Caco-2 (cell line): ENCODE measurements around the gene CBX4. TPM values are rescaled to one million over a fixed set of nuclear protein-coding genes. Genes with fewer than 3 reads are reported as not detected.

Experiments
- BruUV-seq: library from RNA; stranded (reverse); fragments of 400-500 nt; replicated peaks from 2 replicates; lab custom pipeline; 2021; lab: Mats Ljungman, UMichigan
- CTCF ChIA-PET: fragments of 300-600 bp; sonication (Branson Sonifier 250); formaldehyde crosslinking; loops from one replicate; lab custom pipeline; 2022; ENCODE audit warnings: antibody characterized with exemption; lab: Charles Lee
- POLR2A ChIA-PET: fragments of 300-600 bp; sonication (Branson Sonifier 250); formaldehyde crosslinking; loops from one replicate; lab custom pipeline; 2022; ENCODE audit warnings: antibody characterized with exemption; lab: Charles Lee
- DNase-seq, 2 experiments: peaks; one replicate each; pipeline versions ENCODE4 v3.0.0 to v3.0.0-alpha.2; 2020 to 2022
- H3K27me3 ChIP-seq: replicated peaks from 2 replicates; pipeline ENCODE4 v1.6.0; 2011; ENCODE audit warnings: low read length; ENCODE audit not compliant: control insufficient read depth, insufficient read depth
- H3K36me3 ChIP-seq: 2 replicates; pipeline ENCODE4 v1.5.1; 2011; ENCODE audit warnings: low read length; ENCODE audit not compliant: control insufficient read depth, insufficient read depth
- H3K4me1 ChIP-seq: fragments of 250-450 bp; sonication (Bioruptor Pico); 2 replicates; pipeline ENCODE4 v1.5.1; 2020; ENCODE audit warnings: mild to moderate bottlenecking
- H3K4me3 ChIP-seq: 2 replicates; pipeline ENCODE4 v1.5.1; 2011; ENCODE audit warnings: low read depth, mild to moderate bottlenecking, control low read depth, low read length
- H3K9me3 ChIP-seq: fragments of 250-450 bp; sonication (Bioruptor Pico); 2 replicates; pipeline ENCODE4 v1.5.1; 2020; ENCODE audit warnings: mild to moderate bottlenecking, moderate library complexity
- H3K27ac Mint-ChIP-seq: one replicate; pipeline ENCODE4 v1.8.0; 2022; ENCODE audit warnings: mixed read lengths; ENCODE audit not compliant: unreplicated experiment
- H3K27me3 Mint-ChIP-seq: one replicate; pipeline ENCODE4 v1.8.0; 2022; ENCODE audit warnings: mixed read lengths; ENCODE audit not compliant: insufficient read depth, unreplicated experiment
- H3K36me3 Mint-ChIP-seq: one replicate; pipeline ENCODE4 v1.8.0; 2022; ENCODE audit warnings: mild to moderate bottlenecking, mixed read lengths; ENCODE audit not compliant: insufficient read depth, unreplicated experiment
- H3K4me1 Mint-ChIP-seq: one replicate; pipeline ENCODE4 v1.8.0; 2022; ENCODE audit warnings: low read depth, mixed read lengths; ENCODE audit not compliant: unreplicated experiment
- H3K4me3 Mint-ChIP-seq: one replicate; pipeline ENCODE4 v1.8.0; 2022; ENCODE audit warnings: mild to moderate bottlenecking, moderate library complexity, mixed read lengths; ENCODE audit not compliant: unreplicated experiment
- H3K9me3 Mint-ChIP-seq: one replicate; pipeline ENCODE4 v1.8.0; 2022; ENCODE audit warnings: mixed read lengths; ENCODE audit not compliant: unreplicated experiment
- intact Hi-C: fragments of 100-400 bp; cut with micrococcal nuclease; formaldehyde crosslinking; loops from one replicate; pipeline ENCODE4 v1.10.0; 2022; ENCODE audit not compliant: unreplicated experiment
- total RNA-seq: library from RNA; stranded (reverse); gene quantifications from 2 replicates; pipeline ENCODE4 v1.2.3, GENCODE V29; 2022
- TF ChIP-seq, protein P1 (sequence below), 2 experiments: fragments of 200-600 bp in 1 of 2; IDR thresholded peaks; 1 replicate in 1 of 2; 2 replicates in 1 of 2; pipeline versions ENCODE4 v1.5.1 to v1.8.0; 2011 to 2022; ENCODE audit warnings: antibody characterized with exemption in 1 of 2, control low read depth in 1 of 2, inconsistent platforms in 1 of 2, low read depth in 1 of 2, low read length in 1 of 2, mild to moderate bottlenecking in 1 of 2, moderate library complexity in 1 of 2; ENCODE audit not compliant: insufficient read depth in 1 of 2, severe bottlenecking in 1 of 2, unreplicated experiment in 1 of 2

Gene CBX4
- total RNA-seq, 1 experiment from 2014 or later = 114 TPM

DNA sequence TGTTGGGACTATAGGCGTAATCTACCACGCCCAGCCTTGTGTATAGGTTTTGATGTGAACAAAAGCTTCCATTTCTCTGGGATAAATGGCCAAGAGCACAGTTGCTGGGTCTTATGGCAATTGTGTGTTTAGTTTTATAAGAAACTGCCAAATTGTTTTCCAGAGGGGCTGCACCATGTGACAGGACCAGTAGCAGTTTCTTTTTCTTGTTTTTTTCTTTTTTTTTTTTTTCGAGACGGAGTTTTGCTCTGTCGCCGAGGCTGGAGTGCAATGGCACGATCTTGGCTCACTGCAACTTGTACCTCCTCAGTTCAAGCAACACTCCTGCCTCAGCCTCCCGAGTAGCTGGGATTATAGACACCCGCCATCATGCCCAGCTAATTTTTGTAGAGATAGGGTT lies 34.3 kb upstream of the CBX4 start:
- Mint-ChIP-seq H3K4me3 (no peak overlapping the region), H3K9me3 (peaks cover 10% of the 10 kb centered on the region), H3K27ac (no peak overlapping the region), H3K4me1 (no peaks in the 10 kb centered on the region), H3K36me3 (no peaks in the 10 kb centered on the region), H3K27me3 (no peaks in the 10 kb centered on the region)
- ChIA-PET POLR2A (interaction anchor here (0.5 kb wide), 1 partner anchor 129 kb away, joined by 3 read pairs; no protein-coding TSS in a partner anchor), CTCF (interaction anchor here (0.7 kb wide), 2 partner anchors 27 to 97 kb away, joined by 3 to 4 read pairs; no protein-coding TSS in a partner anchor)
- Histone ChIP-seq H3K4me3 (no peak overlapping the region), H3K27me3 (no peaks in the 10 kb centered on the region), H3K36me3 (no peaks in the 10 kb centered on the region), H3K4me1 (no peaks in the 10 kb centered on the region), H3K9me3 (no peaks in the 10 kb centered on the region)
- DNase-seq = no peak
- no TSS peak for BruUV-seq
- intact Hi-C loops = no loop called here
- TF ChIP-seq, protein P1, sequence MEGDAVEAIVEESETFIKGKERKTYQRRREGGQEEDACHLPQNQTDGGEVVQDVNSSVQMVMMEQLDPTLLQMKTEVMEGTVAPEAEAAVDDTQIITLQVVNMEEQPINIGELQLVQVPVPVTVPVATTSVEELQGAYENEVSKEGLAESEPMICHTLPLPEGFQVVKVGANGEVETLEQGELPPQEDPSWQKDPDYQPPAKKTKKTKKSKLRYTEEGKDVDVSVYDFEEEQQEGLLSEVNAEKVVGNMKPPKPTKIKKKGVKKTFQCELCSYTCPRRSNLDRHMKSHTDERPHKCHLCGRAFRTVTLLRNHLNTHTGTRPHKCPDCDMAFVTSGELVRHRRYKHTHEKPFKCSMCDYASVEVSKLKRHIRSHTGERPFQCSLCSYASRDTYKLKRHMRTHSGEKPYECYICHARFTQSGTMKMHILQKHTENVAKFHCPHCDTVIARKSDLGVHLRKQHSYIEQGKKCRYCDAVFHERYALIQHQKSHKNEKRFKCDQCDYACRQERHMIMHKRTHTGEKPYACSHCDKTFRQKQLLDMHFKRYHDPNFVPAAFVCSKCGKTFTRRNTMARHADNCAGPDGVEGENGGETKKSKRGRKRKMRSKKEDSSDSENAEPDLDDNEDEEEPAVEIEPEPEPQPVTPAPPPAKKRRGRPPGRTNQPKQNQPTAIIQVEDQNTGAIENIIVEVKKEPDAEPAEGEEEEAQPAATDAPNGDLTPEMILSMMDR (IDR thresholded peaks at IDR 0.05; ENCODE audit: insufficient read depth in 1 of 2, low read depth in 1 of 2, low read length in 1 of 2, severe bottlenecking in 1 of 2, unreplicated experiment in 1 of 2) = no peak

DNA sequence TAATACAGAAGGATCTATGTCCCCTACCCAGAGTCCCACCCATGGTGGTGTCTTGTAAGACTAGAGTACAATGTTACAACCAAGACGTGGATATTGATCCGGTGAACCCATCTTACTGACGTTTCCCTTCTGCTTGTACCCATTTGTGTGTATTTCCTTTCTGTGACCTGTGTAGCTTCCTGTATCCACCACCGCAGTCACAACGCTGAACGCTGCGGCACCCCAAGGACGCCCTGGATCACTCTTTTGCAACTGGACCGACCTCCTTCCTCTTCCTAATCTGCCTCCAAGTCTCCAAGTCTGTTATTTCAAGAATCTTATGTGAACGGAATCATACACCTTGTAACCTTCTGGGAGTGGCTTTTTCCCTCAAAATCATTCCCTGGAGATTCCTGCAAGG lies 33.5 kb upstream of the CBX4 start:
- Histone ChIP-seq H3K36me3 (no peaks in the 10 kb centered on the region), H3K9me3 (no peaks in the 10 kb centered on the region), H3K4me3 (no peak overlapping the region), H3K27me3 (no peaks in the 10 kb centered on the region), H3K4me1 (no peaks in the 10 kb centered on the region)
- Mint-ChIP-seq H3K4me1 (no peaks in the 10 kb centered on the region), H3K27me3 (no peaks in the 10 kb centered on the region), H3K36me3 (no peaks in the 10 kb centered on the region), H3K4me3 (no peak overlapping the region), H3K9me3 (peaks cover 10% of the 10 kb centered on the region), H3K27ac (no peak overlapping the region)
- DNase-seq = no peak
- ChIA-PET POLR2A (interaction anchor here (1.0 kb wide), 1 partner anchor 34 kb away, joined by 3 read pairs; the partner anchor contains the start of gene CBX4), CTCF (no interaction called here)
- TF ChIP-seq, protein P1 (IDR thresholded peaks at IDR 0.05; ENCODE audit: insufficient read depth in 1 of 2, low read depth in 1 of 2, low read length in 1 of 2, severe bottlenecking in 1 of 2, unreplicated experiment in 1 of 2) = no peak
- intact Hi-C loops = no loop called here
- BruUV-seq = no TSS peak

DNA sequence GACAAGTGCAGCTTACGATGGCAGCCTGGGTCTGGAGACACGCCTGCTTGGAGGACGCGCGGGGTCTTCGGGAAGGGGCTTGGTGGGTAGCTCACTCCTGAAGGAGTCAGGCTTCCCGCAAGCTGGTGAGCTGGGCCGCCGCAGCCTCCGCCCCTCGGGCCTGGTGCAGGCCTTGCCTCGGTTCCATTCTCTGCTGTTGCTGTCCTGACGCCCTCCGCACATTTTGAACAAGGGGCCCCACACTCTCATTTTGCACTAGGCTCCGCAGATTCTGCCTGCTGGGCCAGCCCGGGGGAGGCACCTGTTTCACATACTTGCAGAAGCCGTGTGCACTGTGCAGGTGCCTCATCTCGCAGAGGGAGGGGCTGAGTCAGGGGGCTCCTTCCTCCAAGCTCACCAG lies 31.9 kb upstream of the CBX4 start:
- H3K4me3 ChIP-seq = no peak overlapping the region
- intact Hi-C loops = no loop called here
- Mint-ChIP-seq H3K4me3 (no peak overlapping the region), H3K36me3 (no peaks in the 10 kb centered on the region), H3K27ac (no peak overlapping the region), H3K9me3 (peaks cover 3% of the 10 kb centered on the region), H3K4me1 (no peaks in the 10 kb centered on the region), H3K27me3 (no peaks in the 10 kb centered on the region)
- H3K27me3 ChIP-seq = no peaks in the 10 kb centered on the region
- no peaks in the 10 kb centered on the region for H3K36me3 ChIP-seq
- ChIA-PET CTCF (no interaction called here), POLR2A (no interaction called here)
- no peak for DNase-seq
- no peaks in the 10 kb centered on the region for H3K4me1 ChIP-seq
- no TSS peak for BruUV-seq
- TF ChIP-seq, protein P1 (IDR thresholded peaks at IDR 0.05; ENCODE audit: insufficient read depth in 1 of 2, low read depth in 1 of 2, low read length in 1 of 2, severe bottlenecking in 1 of 2, unreplicated experiment in 1 of 2) = no peak
- no peaks in the 10 kb centered on the region for H3K9me3 ChIP-seq
